B cell (primary cell): Measurements from ENCODE around the gene CHD1.

ENCODE experiments used
- EZH2 ChIP-seq: IDR thresholded peaks from 2 replicates; pipeline ENCODE4 v1.6.1; 2012; ENCODE audit warnings: borderline replicate concordance, low read depth, mild to moderate bottlenecking, moderate library complexity, low read length; ENCODE audit not compliant: insufficient read depth, poor library complexity, severe bottlenecking
- TF ChIP-seq, protein P1 (sequence below): fragments of 200-600 bp; IDR thresholded peaks from one replicate; pipeline ENCODE4 v1.8.0; 2022; ENCODE audit warnings: antibody characterized with exemption, mild to moderate bottlenecking

DNA sequence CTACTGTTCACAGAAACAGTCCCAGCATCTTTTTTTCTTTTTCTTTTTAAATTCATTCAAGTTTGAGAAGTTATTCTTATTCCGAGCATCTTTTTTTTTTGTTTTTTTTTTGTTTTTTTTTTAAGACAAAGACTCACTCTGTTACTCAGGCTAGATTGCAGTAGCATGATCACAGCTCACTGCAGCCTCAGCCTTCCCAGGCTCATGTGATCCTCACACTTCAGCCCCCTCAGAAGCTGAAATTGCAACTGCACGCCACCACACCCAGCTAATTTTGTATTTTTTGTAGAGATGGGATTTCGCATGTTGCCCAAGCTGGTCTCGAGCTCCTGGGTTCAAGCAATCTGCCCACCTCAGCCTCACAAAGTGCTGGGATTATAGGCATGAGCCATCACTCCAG is 36.4 kb upstream of the CHD1 start:
- TF ChIP-seq, protein P1, sequence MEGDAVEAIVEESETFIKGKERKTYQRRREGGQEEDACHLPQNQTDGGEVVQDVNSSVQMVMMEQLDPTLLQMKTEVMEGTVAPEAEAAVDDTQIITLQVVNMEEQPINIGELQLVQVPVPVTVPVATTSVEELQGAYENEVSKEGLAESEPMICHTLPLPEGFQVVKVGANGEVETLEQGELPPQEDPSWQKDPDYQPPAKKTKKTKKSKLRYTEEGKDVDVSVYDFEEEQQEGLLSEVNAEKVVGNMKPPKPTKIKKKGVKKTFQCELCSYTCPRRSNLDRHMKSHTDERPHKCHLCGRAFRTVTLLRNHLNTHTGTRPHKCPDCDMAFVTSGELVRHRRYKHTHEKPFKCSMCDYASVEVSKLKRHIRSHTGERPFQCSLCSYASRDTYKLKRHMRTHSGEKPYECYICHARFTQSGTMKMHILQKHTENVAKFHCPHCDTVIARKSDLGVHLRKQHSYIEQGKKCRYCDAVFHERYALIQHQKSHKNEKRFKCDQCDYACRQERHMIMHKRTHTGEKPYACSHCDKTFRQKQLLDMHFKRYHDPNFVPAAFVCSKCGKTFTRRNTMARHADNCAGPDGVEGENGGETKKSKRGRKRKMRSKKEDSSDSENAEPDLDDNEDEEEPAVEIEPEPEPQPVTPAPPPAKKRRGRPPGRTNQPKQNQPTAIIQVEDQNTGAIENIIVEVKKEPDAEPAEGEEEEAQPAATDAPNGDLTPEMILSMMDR = no peak
- TF ChIP-seq EZH2 = no peak
